Calu3 (cell line): ENCODE measurements around the gene PGLYRP1. TPM values are rescaled to one million over a fixed set of nuclear protein-coding genes. Genes with fewer than 3 reads are reported as not detected.

Experiments used
- BruUV-seq: library from RNA; stranded (reverse); fragments of 400-500 nt; replicated peaks from 2 replicates; lab custom pipeline; 2021; lab: Mats Ljungman, UMichigan
- CTCF ChIA-PET: fragments of 300-600 bp; sonication (Branson Sonifier 250); formaldehyde crosslinking; loops from one replicate; lab custom pipeline; 2022; ENCODE audit warnings: antibody characterized with exemption; lab: Charles Lee
- DNase-seq: peaks from one replicate; pipeline ENCODE4 v3.0.0; 2022
- H3K27ac Mint-ChIP-seq: one replicate; pipeline ENCODE4 v1.8.0; 2022; ENCODE audit warnings: mixed read lengths; ENCODE audit not compliant: unreplicated experiment
- H3K27me3 Mint-ChIP-seq: one replicate; pipeline ENCODE4 v1.8.0; 2022; ENCODE audit warnings: mixed read lengths; ENCODE audit not compliant: unreplicated experiment
- H3K36me3 Mint-ChIP-seq: one replicate; pipeline ENCODE4 v1.8.0; 2022; ENCODE audit warnings: mild to moderate bottlenecking, moderate library complexity, mixed read lengths; ENCODE audit not compliant: insufficient read depth, unreplicated experiment
- H3K4me1 Mint-ChIP-seq: one replicate; pipeline ENCODE4 v1.8.0; 2022; ENCODE audit warnings: mild to moderate bottlenecking, low read depth, mixed read lengths; ENCODE audit not compliant: unreplicated experiment
- H3K4me3 Mint-ChIP-seq: one replicate; pipeline ENCODE4 v1.8.0; 2022; ENCODE audit warnings: mild to moderate bottlenecking, low read depth, moderate library complexity, mixed read lengths; ENCODE audit not compliant: unreplicated experiment
- H3K9me3 Mint-ChIP-seq: one replicate; pipeline ENCODE4 v1.8.0; 2022; ENCODE audit warnings: low read depth, mixed read lengths; ENCODE audit not compliant: unreplicated experiment
- CTCF ChIP-seq: fragments of 200-600 bp; IDR thresholded peaks from one replicate; pipeline ENCODE4 v1.8.0; 2022; ENCODE audit warnings: antibody characterized with exemption; ENCODE audit not compliant: unreplicated experiment
- intact Hi-C: fragments of 100-400 bp; cut with micrococcal nuclease; formaldehyde crosslinking; loops from one replicate; pipeline ENCODE4 v1.10.0; 2022; ENCODE audit not compliant: unreplicated experiment
- total RNA-seq: library from RNA; stranded (reverse); gene quantifications from 2 replicates; pipeline ENCODE4 v1.2.3, GENCODE V29; 2022

The PGLYRP1 gene
- total RNA-seq, 1 experiment from 2014 or later, result not detected

GRCh38 chr19:46020819-46021125 lies 2.1 kb downstream of the PGLYRP1 start:
- CTCF ChIA-PET, result no interaction called here

GRCh38 chr19:46019270-46019669 lies 3.6 kb downstream of the PGLYRP1 start:
- Mint-ChIP-seq H3K36me3 (peaks cover 11% of the 10 kb centered on the region), H3K9me3 (no peaks in the 10 kb centered on the region), H3K4me3 (no peak overlapping the region), H3K27me3 (peaks cover 27% of the 10 kb centered on the region), H3K27ac (no peak overlapping the region), H3K4me1 (peaks cover 21% of the 10 kb centered on the region)
- no peak for TF ChIP-seq CTCF
- BruUV-seq, result no TSS peak
- CTCF ChIA-PET, result interaction anchor here (0.6 kb wide), 1 partner anchor 94 kb away, joined by 5 read pairs; no protein-coding TSS in a partner anchor
- intact Hi-C loops, result no loop called here
- no peak for DNase-seq

More at GRCh38 chr19:46020819-46021125, 2.1 kb downstream of the PGLYRP1 start:
- Mint-ChIP-seq H3K27ac (no peak overlapping the region), H3K36me3 (peaks cover 11% of the 10 kb centered on the region), H3K9me3 (no peaks in the 10 kb centered on the region), H3K27me3 (peaks cover 13% of the 10 kb centered on the region), H3K4me1 (peaks cover 15% of the 10 kb centered on the region), H3K4me3 (no peak overlapping the region)
- intact Hi-C loops, result loop anchor here (10.0 kb wide), 1 partner anchor 164 kb away; no protein-coding TSS in a partner anchor
- no peak for TF ChIP-seq CTCF
- BruUV-seq, result no TSS peak
- no peak for DNase-seq

- H3K36me3 Mint-ChIP-seq, result peaks cover 11% of the 10 kb centered on the region
- no peak for TF ChIP-seq CTCF
- CTCF ChIA-PET, result interaction anchor here (0.6 kb wide), 1 partner anchor 94 kb away, joined by 5 read pairs; no protein-coding TSS in a partner anchor
- intact Hi-C loops, result no loop called here
- no peak overlapping the region for H3K4me3 Mint-ChIP-seq
- no peaks in the 10 kb centered on the region for H3K9me3 Mint-ChIP-seq
- no peak overlapping the region for H3K27ac Mint-ChIP-seq
- BruUV-seq, result no TSS peak
- peaks cover 27% of the 10 kb centered on the region for H3K27me3 Mint-ChIP-seq
- peaks cover 21% of the 10 kb centered on the region for H3K4me1 Mint-ChIP-seq
- DNase-seq, result no peak
These were observed 4.1 kb downstream of the PGLYRP1 start for GRCh38 chr19:46018729-46019251.

GRCh38 chr19:46017874-46018675 lies 4.8 kb downstream of the PGLYRP1 start:
- H3K4me3 Mint-ChIP-seq, result no peak overlapping the region
- intact Hi-C loops, result no loop called here
- BruUV-seq, result no TSS peak
- H3K27ac Mint-ChIP-seq, result no peak overlapping the region
- no peak for DNase-seq
- peaks cover 27% of the 10 kb centered on the region for H3K27me3 Mint-ChIP-seq
- peaks cover 21% of the 10 kb centered on the region for H3K4me1 Mint-ChIP-seq
- no peak for TF ChIP-seq CTCF
- H3K36me3 Mint-ChIP-seq, result peaks cover 11% of the 10 kb centered on the region
- CTCF ChIA-PET, result no interaction called here
- H3K9me3 Mint-ChIP-seq, result no peaks in the 10 kb centered on the region
